Testis (tissue), 3 donors: ENCODE data around the gene UBE4A. TPM values are rescaled to one million over a fixed set of nuclear protein-coding genes. Genes with fewer than 3 reads are reported as not detected.

Experiments
- DNase-seq: peaks from one replicate; pipeline ENCODE4 v3.0.0-alpha.2; 2019
- H3K27ac ChIP-seq, 2 donors: fragments of 200-600 bp; sonication (generic); one replicate each; pipeline ENCODE4 v1.5.1; 2019
- H3K27me3 ChIP-seq: fragments of 200-600 bp; sonication (generic); one replicate; pipeline ENCODE4 v1.5.1; 2019
- H3K36me3 ChIP-seq: fragments of 200-600 bp; sonication (generic); one replicate; pipeline ENCODE4 v1.5.1; 2017; ENCODE audit warnings: low read depth; ENCODE audit errors: missing control alignments
- H3K4me1 ChIP-seq: fragments of 200-600 bp; sonication (generic); one replicate; pipeline ENCODE4 v1.5.1; 2019
- H3K4me3 ChIP-seq, 2 donors: fragments of 200-600 bp; sonication (generic); one replicate each; pipeline ENCODE4 v1.5.1; 2017 to 2019
- H3K9me3 ChIP-seq: fragments of 200-600 bp; sonication (generic); one replicate; pipeline ENCODE4 v1.5.1; 2017
- POLR2A ChIP-seq: fragments of 450-650 bp; IDR thresholded peaks from one replicate; pipeline ENCODE4 v1.6.1; 2017; ENCODE audit warnings: antibody characterized with exemption, mild to moderate bottlenecking, moderate library complexity
- WGBS, 2 donors: methylation state at CpG; one replicate each; pipeline ENCODE4 v1.1.5; 2018; 5-methylcytosine and 5-hydroxymethylcytosine counted together
- intact Hi-C: fragments of 100-400 bp; cut with DNase I; formaldehyde crosslinking; loops from one replicate; pipeline ENCODE4 v1.15.1; 2023; ENCODE audit warnings: low total_unique reads
- polyA plus RNA-seq: library from polyadenylated mRNA; stranded (reverse); fragments of 350-450 nt; fragmentation: Illumina TruSeq; extraction: RNeasy Lipid Tissue Mini Kit (QIAGEN cat#74804); gene quantifications from one replicate; pipeline ENCODE4 v1.2.3, GENCODE V29; 2014; ENCODE audit warnings: low read depth, low replicate concordance; ENCODE audit not compliant: insufficient read depth
- total RNA-seq, 2 donors: library from RNA; depleted of rRNA; stranded (reverse); fragments of >200 nt; gene quantifications; one replicate each; pipeline ENCODE4 v1.2.3, GENCODE V29; 2016
- TF ChIP-seq, protein P1 (sequence below), 3 experiments: fragments of 450-650 bp in 2 of 3; fragments of 200-600 bp in 1 of 3; sonication (generic) in 1 of 3; IDR thresholded peaks; one replicate each; pipeline ENCODE4 v1.5.1; 2016 to 2019; ENCODE audit warnings: antibody characterized with exemption in 3 of 3, mild to moderate bottlenecking in 2 of 3, moderate library complexity in 1 of 3

Gene UBE4A
- total and polyA plus RNA-seq, 3 donors from 2014 or later = 36.6 to 58.4 (median 54.8) TPM

DNA sequence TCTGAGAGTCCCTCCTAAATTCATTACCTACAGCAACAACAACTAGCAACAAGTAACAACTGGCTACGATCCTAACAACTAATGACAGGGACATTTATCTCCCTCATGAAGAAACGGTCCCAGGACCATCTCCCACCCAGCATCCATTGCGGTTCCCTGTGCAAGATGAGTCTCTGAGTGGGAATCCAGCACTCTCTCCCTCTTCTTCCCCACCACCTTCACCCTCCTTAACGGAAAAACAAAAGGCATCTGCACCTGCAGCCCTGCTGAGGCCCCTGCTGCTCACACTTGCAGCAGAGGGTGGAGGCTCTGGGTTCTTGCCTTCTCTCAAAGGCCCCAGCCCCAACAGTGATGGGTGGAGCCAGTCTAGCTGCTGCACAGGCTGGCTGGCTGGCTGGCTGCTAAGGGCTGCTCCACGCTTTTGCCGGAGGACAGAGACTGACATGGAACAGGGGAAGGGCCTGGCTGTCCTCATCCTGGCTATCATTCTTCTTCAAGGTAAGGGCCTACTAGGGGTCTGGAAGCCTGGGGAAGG, 15.4 kb upstream of the UBE4A start, which contains the start of gene CD3G:
TSS of gene CD3G (plus strand) at position 364 of the 535 bp plus-strand sequence. CDS start at position 444, 80 bp downstream.
- no peak for TF ChIP-seq POLR2A
- TF ChIP-seq, protein P1, sequence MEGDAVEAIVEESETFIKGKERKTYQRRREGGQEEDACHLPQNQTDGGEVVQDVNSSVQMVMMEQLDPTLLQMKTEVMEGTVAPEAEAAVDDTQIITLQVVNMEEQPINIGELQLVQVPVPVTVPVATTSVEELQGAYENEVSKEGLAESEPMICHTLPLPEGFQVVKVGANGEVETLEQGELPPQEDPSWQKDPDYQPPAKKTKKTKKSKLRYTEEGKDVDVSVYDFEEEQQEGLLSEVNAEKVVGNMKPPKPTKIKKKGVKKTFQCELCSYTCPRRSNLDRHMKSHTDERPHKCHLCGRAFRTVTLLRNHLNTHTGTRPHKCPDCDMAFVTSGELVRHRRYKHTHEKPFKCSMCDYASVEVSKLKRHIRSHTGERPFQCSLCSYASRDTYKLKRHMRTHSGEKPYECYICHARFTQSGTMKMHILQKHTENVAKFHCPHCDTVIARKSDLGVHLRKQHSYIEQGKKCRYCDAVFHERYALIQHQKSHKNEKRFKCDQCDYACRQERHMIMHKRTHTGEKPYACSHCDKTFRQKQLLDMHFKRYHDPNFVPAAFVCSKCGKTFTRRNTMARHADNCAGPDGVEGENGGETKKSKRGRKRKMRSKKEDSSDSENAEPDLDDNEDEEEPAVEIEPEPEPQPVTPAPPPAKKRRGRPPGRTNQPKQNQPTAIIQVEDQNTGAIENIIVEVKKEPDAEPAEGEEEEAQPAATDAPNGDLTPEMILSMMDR (IDR thresholded peaks at IDR 0.05) = no peak
- no peak within 1 kb of the TSS for H3K27ac ChIP-seq
- WGBS, 2 donors = 70 to 79% methylated on average over 4 to 6 of the region's 6 CpGs
- no peaks in the 10 kb centered on the region for H3K4me1 ChIP-seq
- intact Hi-C loops = loop anchor here (10.0 kb wide), 1 partner anchor 139 kb away; no protein-coding TSS in a partner anchor
- no peak for DNase-seq
- no peaks in the 10 kb centered on the region for H3K9me3 ChIP-seq
- H3K4me3 ChIP-seq = no peak within 1 kb of the TSS
- H3K27me3 ChIP-seq = no peaks in the 10 kb centered on the region
- H3K36me3 ChIP-seq = no peaks in the 10 kb centered on the region

- no peak overlapping the region for H3K27ac ChIP-seq
- intact Hi-C loops = loop anchor here (10.0 kb wide), 1 partner anchor 145 kb away; no protein-coding TSS in a partner anchor
- H3K4me3 ChIP-seq = no peak overlapping the region
- DNase-seq = no peak
- H3K9me3 ChIP-seq = no peaks in the 10 kb centered on the region
- TF ChIP-seq, protein P1 (IDR thresholded peaks at IDR 0.05) = no peak
- no peak for TF ChIP-seq POLR2A
- no peaks in the 10 kb centered on the region for H3K27me3 ChIP-seq
- H3K36me3 ChIP-seq = no peaks in the 10 kb centered on the region
- no peaks in the 10 kb centered on the region for H3K4me1 ChIP-seq
- 84% methylated on average over 6 of the region's 6 CpGs for WGBS, 2 donors
These were observed 9.9 kb upstream of the UBE4A start for GRCh38 chr11:118349475-118349874.

- H3K4me1 ChIP-seq = no peaks in the 10 kb centered on the region
- no peak overlapping the region for H3K4me3 ChIP-seq
- DNase-seq = no peak
- no peaks in the 10 kb centered on the region for H3K9me3 ChIP-seq
- no peaks in the 10 kb centered on the region for H3K36me3 ChIP-seq
- 17 to 37% methylated on average over 6 of the region's 6 CpGs for WGBS, 2 donors
- no peak overlapping the region for H3K27ac ChIP-seq
- H3K27me3 ChIP-seq = no peaks in the 10 kb centered on the region
- TF ChIP-seq, protein P1 (IDR thresholded peaks at IDR 0.05) = peak in 2 of 3 experiments; percentile 18 to 61
- TF ChIP-seq POLR2A = no peak
- intact Hi-C loops = no loop called here
These were observed 6.2 kb upstream of the UBE4A start for GRCh38 chr11:118353084-118353710.

DNA sequence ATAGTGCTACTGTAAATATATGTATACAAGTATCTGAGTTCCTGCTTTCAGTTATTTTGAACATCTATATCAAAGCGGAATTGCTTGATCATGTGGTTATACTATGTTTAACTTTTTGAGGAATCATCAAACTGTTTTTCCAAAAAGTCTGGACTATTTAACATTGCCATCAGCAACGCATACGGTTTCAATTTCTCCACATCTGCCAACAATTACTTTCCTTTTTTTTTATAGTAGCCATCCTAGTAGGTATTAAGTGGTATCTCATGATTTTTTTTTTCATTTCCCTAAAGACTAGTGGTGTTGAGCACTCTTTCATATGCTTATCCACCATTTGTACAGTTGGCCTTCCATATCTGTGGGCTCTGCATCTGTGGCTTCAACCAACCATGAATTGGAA, 1.3 kb upstream of the UBE4A start:
- no peaks in the 10 kb centered on the region for H3K9me3 ChIP-seq
- no peak for DNase-seq
- peaks cover 8% of the 10 kb centered on the region for H3K4me1 ChIP-seq
- H3K27me3 ChIP-seq = no peaks in the 10 kb centered on the region
- intact Hi-C loops = no loop called here
- H3K27ac ChIP-seq = no peak overlapping the region
- 46 to 49% methylated on average over 3 of the region's 3 CpGs for WGBS, 2 donors
- H3K4me3 ChIP-seq = no peak overlapping the region
- H3K36me3 ChIP-seq = no peaks in the 10 kb centered on the region
- no peak for TF ChIP-seq POLR2A
- TF ChIP-seq, protein P1 (IDR thresholded peaks at IDR 0.05) = no peak
